HepG2 (cell line): ENCODE measurements around the gene PFKFB4. TPM values are rescaled to one million over a fixed set of nuclear protein-coding genes. Genes with fewer than 3 reads are reported as not detected.

Source experiments
- ATAC-seq: fragments of 200-7000 bp; cut with Tn5 transposase; 3 replicates; pipeline ENCODE4 v1.9.1; 2020; ENCODE audit warnings: mild to moderate bottlenecking, moderate library complexity
- BruUV-seq: library from RNA; stranded (reverse); fragments of 400-500 nt; replicated peaks from 2 replicates; lab custom pipeline; 2021; lab: Mats Ljungman, UMichigan
- CTCF ChIA-PET: fragments of 300-600 bp; formaldehyde crosslinking; extraction: SDS; loops from one replicate; lab custom pipeline; 2021; ENCODE audit warnings: low total read pairs, inconsistent platforms, low intra/inter-chr PET ratio; lab: Yijun Ruan, JAX
- POLR2A ChIA-PET: fragments of 350-600 bp; sonication (Branson Sonifier 250); formaldehyde crosslinking; loops from one replicate; lab custom pipeline; 2020; ENCODE audit warnings: antibody characterized with exemption, inconsistent platforms; lab: Yijun Ruan, JAX
- DNase-seq: peaks from one replicate; pipeline ENCODE4 v3.0.0-alpha.2; 2015; ENCODE audit warnings: low spot score
- FAIRE-seq: peaks from 3 replicates; lab custom pipeline; 2011; peaks lifted over from hg19 to GRCh38; lab: Jason Lieb, UNC
- H2AFZ ChIP-seq: one replicate; pipeline ENCODE4 v1.6.1; 2011; ENCODE audit warnings: low read length, inconsistent platforms
- H3K27ac ChIP-seq: fragments of 300-600 bp; 3 replicates; pipeline ENCODE4 v1.8.0; 2011; ENCODE audit warnings: mixed run types, mild to moderate bottlenecking, mixed read lengths, low read length, inconsistent platforms; ENCODE audit not compliant: insufficient read depth; ENCODE audit errors: extremely low read length
- H3K27me3 ChIP-seq, 2 experiments: fragments of 200-600 bp in 1 of 2; 2 replicates in 1 of 2; 3 replicates in 1 of 2; pipeline versions ENCODE4 v1.6.0 to v1.8.0; 2011; ENCODE audit warnings: low read length in 2 of 2, mild to moderate bottlenecking in 2 of 2, moderate library complexity in 2 of 2, inconsistent platforms in 1 of 2; ENCODE audit not compliant: insufficient read depth in 2 of 2, control insufficient read depth in 1 of 2
- H3K36me3 ChIP-seq, 2 experiments: fragments of 200-600 bp in 1 of 2; replicated peaks in 1 of 2; 2 replicates in 1 of 2; 3 replicates in 1 of 2; pipeline versions ENCODE4 v1.5.1 to v1.8.0; 2011; ENCODE audit warnings: low read length in 2 of 2, inconsistent platforms in 1 of 2; ENCODE audit not compliant: insufficient read depth in 2 of 2, control insufficient read depth in 1 of 2
- H3K4me1 ChIP-seq: 2 replicates; pipeline ENCODE4 v1.5.1; 2012; ENCODE audit warnings: low read length, inconsistent platforms; ENCODE audit not compliant: insufficient read depth
- H3K4me2 ChIP-seq: 2 replicates; pipeline ENCODE4 v1.6.0; 2011; ENCODE audit warnings: low read depth, low read length, inconsistent platforms
- H3K4me3 ChIP-seq, 3 experiments: fragments of 200-600 bp in 1 of 3; sonication (generic), shearing (Covaris generic) in 1 of 3; replicated peaks in 1 of 3; 2 replicates each; pipeline ENCODE4 v1.5.1; 2011 to 2016; ENCODE audit warnings: low read length in 3 of 3, inconsistent platforms in 2 of 3, low read depth in 2 of 3, mild to moderate bottlenecking in 2 of 3, control low read depth in 1 of 3, mixed read lengths in 1 of 3; ENCODE audit not compliant: insufficient read depth in 1 of 3
- H3K79me2 ChIP-seq: one replicate; pipeline ENCODE4 v1.6.1; 2011; ENCODE audit warnings: low read length, inconsistent platforms; ENCODE audit not compliant: insufficient read depth
- H3K9ac ChIP-seq: 2 replicates; pipeline ENCODE4 v1.6.0; 2011; ENCODE audit warnings: mild to moderate bottlenecking, low read depth, low read length, inconsistent platforms; ENCODE audit not compliant: insufficient read depth
- H3K9me3 ChIP-seq: 2 replicates; pipeline ENCODE4 v1.5.1; 2012; ENCODE audit warnings: mild to moderate bottlenecking, low read length
- H4K20me1 ChIP-seq: 2 replicates; pipeline ENCODE4 v1.6.0; 2011; ENCODE audit warnings: inconsistent platforms, mild to moderate bottlenecking, low read length, moderate library complexity; ENCODE audit not compliant: insufficient read depth
- POLR2G ChIP-seq: fragments of 200-400 bp; formaldehyde crosslinking; IDR thresholded peaks from 2 replicates; pipeline ENCODE4 v1.6.1; 2018; ENCODE audit warnings: mild to moderate bottlenecking, low read depth, low read length, moderate library complexity
- SALL1 ChIP-seq: sonication (generic); formaldehyde crosslinking; IDR thresholded peaks from 2 replicates; pipeline ENCODE4 v1.8.0; 2022; ENCODE audit warnings: mild to moderate bottlenecking, missing genetic modification reagents
- SIX4 ChIP-seq: sonication (generic); formaldehyde crosslinking; IDR thresholded peaks from 2 replicates; pipeline ENCODE4 v1.4.0; 2020; ENCODE audit warnings: missing genetic modification reagents
- ZFP41 ChIP-seq: sonication (generic); formaldehyde crosslinking; IDR thresholded peaks from 2 replicates; pipeline ENCODE4 v1.4.0; 2020; ENCODE audit warnings: mild to moderate bottlenecking, missing genetic modification reagents, borderline replicate concordance
- ZFX ChIP-seq: sonication (generic); formaldehyde crosslinking; IDR thresholded peaks from 2 replicates; pipeline ENCODE4 v1.4.0; 2020; ENCODE audit warnings: mild to moderate bottlenecking, low read depth, missing genetic modification reagents, moderate library complexity
- ZNF777 ChIP-seq: sonication (generic); formaldehyde crosslinking; IDR thresholded peaks from 2 replicates; pipeline ENCODE4 v1.4.0; 2020; ENCODE audit warnings: missing genetic modification reagents
- WGBS: methylation state at CpG from one replicate; pipeline ENCODE4 v1.1.6; 2017; ENCODE audit warnings: low lambda C conversion rate; 5-methylcytosine and 5-hydroxymethylcytosine counted together
- in situ Hi-C: cut with HindIII; loops from 2 replicates; pipeline ENCODE4 v1.10.0; 2017; ENCODE audit warnings: low pct_unique_long_range_greater_than_20kb; ENCODE audit not compliant: extremely low pct_ligation_motif_present
- intact Hi-C: fragments of 100-400 bp; cut with micrococcal nuclease; formaldehyde crosslinking; loops from one replicate; pipeline ENCODE4 v1.10.0; 2022; ENCODE audit not compliant: unreplicated experiment
- polyA plus RNA-seq, 8 experiments: library from polyadenylated mRNA; depleted of rRNA in 3 of 8; stranded (reverse) in 7 of 8; unstranded in 1 of 8; fragments of >200 nt; fragmentation: Illumina TruSeq in 4 of 8; extraction: Trizol in 4 of 8; gene quantifications; 2 replicates each; pipeline versions ENCODE4 v1.2.1 to v1.2.3, GENCODE V29; 2011 to 2016; ENCODE audit warnings: low read depth in 4 of 8, missing spikeins in 1 of 8, mixed read lengths in 1 of 8; ENCODE audit not compliant: insufficient read depth in 1 of 8
- total RNA-seq, 5 experiments: library from RNA; depleted of rRNA; stranded (reverse); fragments of >200 nt; fragmentation: Illumina TruSeq; extraction: Trizol; gene quantifications; 2 replicates each; pipeline ENCODE4 v1.2.3, GENCODE V29; 2016; ENCODE audit warnings: low read depth in 1 of 5
- TF ChIP-seq, protein P1 (sequence below): sonication (generic); formaldehyde crosslinking; IDR thresholded peaks from 2 replicates; pipeline ENCODE4 v1.5.0; 2020; ENCODE audit warnings: mild to moderate bottlenecking, missing genetic modification reagents
- TF ChIP-seq, protein P2 (sequence below): IDR thresholded peaks from 2 replicates; pipeline ENCODE4 v1.6.1; 2012; ENCODE audit warnings: inconsistent platforms

Gene PFKFB4
- total and polyA plus RNA-seq, 2 of the 13 experiments (the other 11 are each of a cell fraction or from before 2014, with no cell fraction given) = 7.1 to 103 TPM

DNA sequence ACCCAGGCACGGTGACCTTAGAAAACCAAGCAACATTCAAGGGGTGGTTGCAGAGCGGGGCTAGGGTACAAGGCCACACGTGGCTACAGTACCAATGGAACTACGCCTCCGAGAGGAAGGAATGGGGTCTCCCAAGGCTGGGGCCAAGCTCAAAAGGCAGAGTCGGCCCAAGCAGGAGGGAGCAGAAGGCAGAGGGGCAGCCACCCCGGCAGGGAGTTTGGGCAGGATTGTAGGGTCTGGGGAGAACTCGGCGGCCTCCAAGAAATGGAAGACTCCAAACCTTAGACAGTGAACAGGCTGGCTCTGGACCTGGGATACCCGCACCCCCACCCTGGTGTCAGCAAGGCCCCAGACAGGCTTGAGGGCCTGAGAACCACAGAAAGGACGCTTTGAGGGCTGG is 81.4 kb downstream of the PFKFB4 start:
- CTCF ChIA-PET = no interaction called here
- H3K9me3 ChIP-seq = no peaks in the 10 kb centered on the region
- H3K79me2 ChIP-seq = peaks cover 4% of the 10 kb centered on the region
- no peak for DNase-seq
- intact Hi-C loops = no loop called here
- H3K27ac ChIP-seq = no peak overlapping the region
- no peak overlapping the region for H2AFZ ChIP-seq
- no peak for TF ChIP-seq ZFP41
- TF ChIP-seq, protein P1, sequence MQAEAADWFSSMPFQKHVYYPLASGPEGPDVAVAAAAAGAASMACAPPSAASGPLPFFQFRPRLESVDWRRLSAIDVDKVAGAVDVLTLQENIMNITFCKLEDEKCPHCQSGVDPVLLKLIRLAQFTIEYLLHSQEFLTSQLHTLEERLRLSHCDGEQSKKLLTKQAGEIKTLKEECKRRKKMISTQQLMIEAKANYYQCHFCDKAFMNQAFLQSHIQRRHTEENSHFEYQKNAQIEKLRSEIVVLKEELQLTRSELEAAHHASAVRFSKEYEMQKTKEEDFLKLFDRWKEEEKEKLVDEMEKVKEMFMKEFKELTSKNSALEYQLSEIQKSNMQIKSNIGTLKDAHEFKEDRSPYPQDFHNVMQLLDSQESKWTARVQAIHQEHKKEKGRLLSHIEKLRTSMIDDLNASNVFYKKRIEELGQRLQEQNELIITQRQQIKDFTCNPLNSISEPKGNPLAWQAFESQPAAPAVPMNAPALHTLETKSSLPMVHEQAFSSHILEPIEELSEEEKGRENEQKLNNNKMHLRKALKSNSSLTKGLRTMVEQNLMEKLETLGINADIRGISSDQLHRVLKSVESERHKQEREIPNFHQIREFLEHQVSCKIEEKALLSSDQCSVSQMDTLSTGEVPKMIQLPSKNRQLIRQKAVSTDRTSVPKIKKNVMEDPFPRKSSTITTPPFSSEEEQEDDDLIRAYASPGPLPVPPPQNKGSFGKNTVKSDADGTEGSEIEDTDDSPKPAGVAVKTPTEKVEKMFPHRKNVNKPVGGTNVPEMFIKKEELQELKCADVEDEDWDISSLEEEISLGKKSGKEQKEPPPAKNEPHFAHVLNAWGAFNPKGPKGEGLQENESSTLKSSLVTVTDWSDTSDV (CRISPR knock-in tag) = 0 out of 2 replicates have a peak, but pooled peaks have one; percentile 46
- TF ChIP-seq, all 625 proteins: peak for 1
- WGBS = 86% methylated on average over 9 of the region's 11 CpGs
- no peak overlapping the region for H3K4me3 ChIP-seq
- H3K27me3 ChIP-seq = no peaks in the 10 kb centered on the region; a peak in 1 of 5 replicates
- ATAC-seq (no peak), FAIRE-seq (no peak)
- H3K4me1 ChIP-seq = peaks cover 53% of the 10 kb centered on the region
- no peaks in the 10 kb centered on the region for H3K36me3 ChIP-seq
- H3K9ac ChIP-seq = no peak overlapping the region
- POLR2A ChIA-PET = interaction anchor here (3.0 to 3.2 kb wide), 2 partner anchors 10 to 24 kb away, joined by 17 to 29 read pairs; a partner anchor contains a TSS
- H4K20me1 ChIP-seq = no peaks in the 10 kb centered on the region
- in situ Hi-C loops = no loop called here
- no TSS peak for BruUV-seq
- H3K4me2 ChIP-seq = no peak overlapping the region

DNA sequence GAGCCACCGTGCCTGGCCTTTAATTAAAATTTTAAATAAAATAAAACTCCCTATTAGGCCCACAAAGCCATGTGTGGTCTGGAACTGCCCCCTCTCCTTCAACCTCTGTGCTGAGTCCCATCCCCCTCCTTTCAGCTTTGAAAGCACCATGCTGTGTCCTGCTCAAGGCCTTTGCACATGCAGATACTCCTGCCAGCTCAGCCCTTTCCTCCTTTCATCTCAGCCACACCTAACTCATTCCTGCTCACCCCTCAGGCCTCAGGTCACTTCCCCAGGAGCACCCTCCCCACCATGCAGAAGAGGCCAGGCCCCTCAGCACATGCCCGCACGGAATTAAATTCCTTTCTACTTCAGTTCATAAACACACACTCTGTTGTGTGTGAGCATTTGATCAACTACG is 82.0 kb downstream of the PFKFB4 start:
- in situ Hi-C loops = no loop called here

More for the DNA sequence above, 82.0 kb downstream of the PFKFB4 start:
- no peak overlapping the region for H2AFZ ChIP-seq
- 0 out of 5 replicates have a peak, but pooled peaks cover 0 to under 1% of the 10 kb centered on the region in 2 experiments for H3K36me3 ChIP-seq
- peaks cover 4% of the 10 kb centered on the region for H3K79me2 ChIP-seq
- 86% methylated on average over 4 of the region's 4 CpGs for WGBS
- no peak overlapping the region for H3K4me2 ChIP-seq
- BruUV-seq = no TSS peak
- DNase-seq = peak; percentile 32
- no peak overlapping the region for H3K9ac ChIP-seq
- ChIA-PET CTCF (no interaction called here), POLR2A (interaction anchor here (1.7 to 3.2 kb wide), 10 partner anchors 8 to 620 kb away, joined by 5 to 39 read pairs (median 18); partner anchors contain the start of genes CCDC51, NDUFAF3, PFKFB4 and PLXNB1)
- no peak overlapping the region for H3K27ac ChIP-seq
- no peak for FAIRE-seq
- no peaks in the 10 kb centered on the region; a peak in 1 of 5 replicates for H3K27me3 ChIP-seq
- TF ChIP-seq, protein P2, sequence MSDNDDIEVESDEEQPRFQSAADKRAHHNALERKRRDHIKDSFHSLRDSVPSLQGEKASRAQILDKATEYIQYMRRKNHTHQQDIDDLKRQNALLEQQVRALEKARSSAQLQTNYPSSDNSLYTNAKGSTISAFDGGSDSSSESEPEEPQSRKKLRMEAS = peak; percentile 39
- TF ChIP-seq SIX4 (CRISPR knock-in tag) (no peak), SALL1 (CRISPR knock-in tag) (0 out of 2 replicates have a peak, but pooled peaks have one; percentile 32), POLR2G (no peak), ZNF777 (no peak), ZFX (0 out of 2 replicates have a peak, but pooled peaks have one; percentile 25)
- peaks cover 58% of the 10 kb centered on the region for H3K4me1 ChIP-seq
- H3K4me3 ChIP-seq = no peak overlapping the region
- H4K20me1 ChIP-seq = no peaks in the 10 kb centered on the region
- no peaks in the 10 kb centered on the region for H3K9me3 ChIP-seq
- intact Hi-C loops = no loop called here
- no peak for ATAC-seq
